Muscle of back (tissue), 11 donors: ENCODE measurements around the gene GNE. TPM values are rescaled to one million over a fixed set of nuclear protein-coding genes. Genes with fewer than 3 reads are reported as not detected.
"Not testable (repeated sequence)": the region's sequence is repeated elsewhere in the genome, so short reads cannot be mapped to it uniquely, and the experiment has no call there.

Source experiments
- DNase-seq, 3 donors: peaks; one replicate each; pipeline versions ENCODE4 v3.0.0 to v3.0.0-alpha.2; 2013
- polyA plus RNA-seq, 10 donors: library from polyadenylated mRNA; unstranded; fragments of 120-200 nt; gene quantifications; one replicate each; pipeline ENCODE4 v1.2.1, GENCODE V29; 2013; ENCODE audit not compliant: insufficient read length in 10 of 10

GNE gene
- polyA plus RNA-seq, 10 donors: 10.6 to 17.7 (median 14.0) TPM

GRCh38 chr9:36210722-36211121 lies 47.5 kb downstream of the GNE start:
- DNase-seq: no peak

GRCh38 chr9:36208521-36209253 lies 49.6 kb downstream of the GNE start:
- DNase-seq: no peak

GRCh38 chr9:36207546-36208012 lies 50.7 kb downstream of the GNE start:
- DNase-seq: no peak

- no peak for DNase-seq
Observed at GRCh38 chr9:36207016-36207415, 51.2 kb downstream of the GNE start.

- no peak for DNase-seq
Observed at GRCh38 chr9:36204906-36205547, 53.2 kb downstream of the GNE start.

- DNase-seq: peak in 1 of 3 donors; percentile 34
Observed at GRCh38 chr9:36194326-36195000, 63.8 kb downstream of the GNE start.

- DNase-seq: no peak
Observed at GRCh38 chr9:36193023-36193422, 65.2 kb downstream of the GNE start.

GRCh38 chr9:36192196-36192595 lies 66.1 kb downstream of the GNE start:
- DNase-seq: no peak

GRCh38 chr9:36191686-36192085 lies 66.6 kb downstream of the GNE start:
- DNase-seq: no peak

- peak in 1 of 3 donors; percentile 7 for DNase-seq
Observed at GRCh38 chr9:36191290-36191645, 67.0 kb downstream of the GNE start.

- peak; percentile 97 to 99 (median 99) for DNase-seq
Observed at GRCh38 chr9:36190388-36191289, 67.6 kb downstream of the GNE start, which contains the start of gene CLTA. CLTA (plus strand) TSS chr9:36190921; CDS start chr9:36191057, 136 bp downstream.

- peak in 1 of 3 donors; percentile 21 for DNase-seq
Observed at GRCh38 chr9:36189976-36190375, 68.3 kb downstream of the GNE start.

- DNase-seq: no peak
Observed at GRCh38 chr9:36188212-36188611, 70.0 kb downstream of the GNE start.

GRCh38 chr9:36187414-36187813 lies 70.8 kb downstream of the GNE start:
- peak in 1 of 3 donors; percentile 86 for DNase-seq

- not testable (repeated sequence) for DNase-seq
Observed at GRCh38 chr9:36180243-36180642, 78.0 kb downstream of the GNE start.

- no peak for DNase-seq
Observed at GRCh38 chr9:36177571-36177970, 80.7 kb downstream of the GNE start.

GRCh38 chr9:36176496-36176895 lies 81.8 kb downstream of the GNE start:
- DNase-seq: not testable (repeated sequence)

- not testable (repeated sequence) for DNase-seq
Observed at GRCh38 chr9:36175209-36175608, 83.0 kb downstream of the GNE start.

- DNase-seq: no peak
Observed at GRCh38 chr9:36174731-36175130, 83.5 kb downstream of the GNE start.

- DNase-seq: no peak
Observed at GRCh38 chr9:36174271-36174670, 84.0 kb downstream of the GNE start.

GRCh38 chr9:36173861-36174260 lies 84.4 kb downstream of the GNE start:
- DNase-seq: no peak

GRCh38 chr9:36170531-36170930 lies 87.7 kb downstream of the GNE start:
- no peak for DNase-seq
